Measurements from ENCODE around the gene PICK1.
A peak's percentile ranks its signal among the peaks of the same experiment; 100 is the strongest.
"Not testable (repeated sequence)": the region's sequence is repeated elsewhere in the genome, so short reads cannot be mapped to it uniquely, and the experiment has no call there.

PICK1 gene

DNA sequence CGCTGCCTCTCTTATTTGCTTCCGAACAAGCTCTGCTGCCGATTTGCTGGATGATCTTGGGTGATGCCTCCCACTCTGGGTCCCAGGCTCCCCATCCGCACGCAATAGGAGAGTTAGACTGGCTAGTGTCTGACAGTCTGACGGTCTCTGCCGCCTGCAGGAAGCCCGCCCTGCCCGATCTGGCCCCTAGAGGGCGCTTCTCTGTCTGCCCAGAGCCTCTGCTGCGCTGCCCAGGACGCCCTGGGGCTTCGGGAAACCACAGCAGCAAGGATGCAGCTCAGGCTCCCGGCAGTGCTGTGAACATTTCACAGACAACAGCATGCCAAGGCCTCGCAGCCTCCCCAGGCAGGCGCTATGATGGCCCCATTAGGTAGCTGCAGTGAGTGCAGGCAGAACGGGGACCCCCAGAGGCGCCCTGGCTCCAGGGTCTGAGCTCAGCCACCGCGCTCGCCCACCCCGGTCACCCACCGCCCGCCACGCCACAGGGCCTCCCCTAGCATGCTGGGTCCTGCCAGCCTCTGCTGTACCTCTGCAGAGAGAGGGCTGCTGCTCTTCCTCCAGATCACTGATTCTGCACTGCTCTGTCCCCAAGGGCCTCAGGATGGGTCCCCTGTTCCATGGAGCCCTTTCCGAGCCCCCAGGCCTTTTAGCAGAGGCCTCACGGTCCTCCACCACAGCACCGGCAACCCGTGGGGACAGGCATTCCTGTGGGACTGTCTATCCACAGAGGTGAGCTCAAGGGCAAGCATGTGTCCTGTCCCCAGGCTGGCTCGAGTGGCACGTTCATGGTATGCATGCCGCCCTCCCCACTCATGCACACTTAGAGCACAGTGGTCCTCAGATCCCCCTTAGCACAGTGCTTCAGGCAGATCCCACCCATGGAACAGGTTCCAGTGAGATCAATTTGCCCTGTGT, 57.5 kb downstream of the PICK1 start:
- H3K27ac ChIP-seq: no peak overlapping the region
- peaks cover 0 to 3% of the 10 kb centered on the region in 2 experiments for H3K4me1 ChIP-seq (ENCODE audit: control insufficient read depth in 1 of 2, insufficient read depth in 1 of 2, low read depth in 1 of 2, low read length in 1 of 2)
- no peaks in the 10 kb centered on the region for H3K27me3 ChIP-seq
- TF ChIP-seq, protein P1, sequence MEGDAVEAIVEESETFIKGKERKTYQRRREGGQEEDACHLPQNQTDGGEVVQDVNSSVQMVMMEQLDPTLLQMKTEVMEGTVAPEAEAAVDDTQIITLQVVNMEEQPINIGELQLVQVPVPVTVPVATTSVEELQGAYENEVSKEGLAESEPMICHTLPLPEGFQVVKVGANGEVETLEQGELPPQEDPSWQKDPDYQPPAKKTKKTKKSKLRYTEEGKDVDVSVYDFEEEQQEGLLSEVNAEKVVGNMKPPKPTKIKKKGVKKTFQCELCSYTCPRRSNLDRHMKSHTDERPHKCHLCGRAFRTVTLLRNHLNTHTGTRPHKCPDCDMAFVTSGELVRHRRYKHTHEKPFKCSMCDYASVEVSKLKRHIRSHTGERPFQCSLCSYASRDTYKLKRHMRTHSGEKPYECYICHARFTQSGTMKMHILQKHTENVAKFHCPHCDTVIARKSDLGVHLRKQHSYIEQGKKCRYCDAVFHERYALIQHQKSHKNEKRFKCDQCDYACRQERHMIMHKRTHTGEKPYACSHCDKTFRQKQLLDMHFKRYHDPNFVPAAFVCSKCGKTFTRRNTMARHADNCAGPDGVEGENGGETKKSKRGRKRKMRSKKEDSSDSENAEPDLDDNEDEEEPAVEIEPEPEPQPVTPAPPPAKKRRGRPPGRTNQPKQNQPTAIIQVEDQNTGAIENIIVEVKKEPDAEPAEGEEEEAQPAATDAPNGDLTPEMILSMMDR (IDR thresholded peaks at IDR 0.05): peak; percentile 90
- peaks cover 22% of the 10 kb centered on the region for H3K36me3 ChIP-seq
- no peak overlapping the region for H3K4me3 ChIP-seq (ENCODE audit: low read depth in 1 of 2, low read length in 1 of 2)
- H3K9me3 ChIP-seq: no peaks in the 10 kb centered on the region

- H3K27me3 ChIP-seq: no peaks in the 10 kb centered on the region
- H3K4me1 ChIP-seq (ENCODE audit: control insufficient read depth in 1 of 2, insufficient read depth in 1 of 2, low read depth in 1 of 2, low read length in 1 of 2): peaks cover 0 to 3% of the 10 kb centered on the region in 2 experiments
- TF ChIP-seq, protein P1 (IDR thresholded peaks at IDR 0.05): no peak
- H3K9me3 ChIP-seq: no peaks in the 10 kb centered on the region
- H3K27ac ChIP-seq: no peak overlapping the region
- no peak overlapping the region for H3K4me3 ChIP-seq (ENCODE audit: low read depth in 1 of 2, low read length in 1 of 2)
- peaks cover 22% of the 10 kb centered on the region for H3K36me3 ChIP-seq
Measured at GRCh38 chr22:38115423-38116205, 58.4 kb downstream of the PICK1 start.

GRCh38 chr22:38117556-38117955, 60.4 kb downstream of the PICK1 start:
- H3K4me1 ChIP-seq (ENCODE audit: control insufficient read depth in 1 of 2, insufficient read depth in 1 of 2, low read depth in 1 of 2, low read length in 1 of 2); H3K27me3 ChIP-seq; H3K4me3 ChIP-seq (ENCODE audit: low read depth in 1 of 2, low read length in 1 of 2); H3K9me3 ChIP-seq; H3K27ac ChIP-seq: not testable (repeated sequence)
- H3K36me3 ChIP-seq: peaks cover 12% of the 10 kb centered on the region

- peaks cover 0 to 3% of the 10 kb centered on the region in 2 experiments for H3K4me1 ChIP-seq (ENCODE audit: control insufficient read depth in 1 of 2, insufficient read depth in 1 of 2, low read depth in 1 of 2, low read length in 1 of 2)
- no peak overlapping the region for H3K4me3 ChIP-seq (ENCODE audit: low read depth in 1 of 2, low read length in 1 of 2)
- TF ChIP-seq, protein P1 (IDR thresholded peaks at IDR 0.05): no peak
- H3K36me3 ChIP-seq: peaks cover 12% of the 10 kb centered on the region
- no peaks in the 10 kb centered on the region for H3K9me3 ChIP-seq
- H3K27ac ChIP-seq: no peak overlapping the region
- H3K27me3 ChIP-seq: no peaks in the 10 kb centered on the region
Measured at GRCh38 chr22:38118182-38118581, 61.0 kb downstream of the PICK1 start.

DNA sequence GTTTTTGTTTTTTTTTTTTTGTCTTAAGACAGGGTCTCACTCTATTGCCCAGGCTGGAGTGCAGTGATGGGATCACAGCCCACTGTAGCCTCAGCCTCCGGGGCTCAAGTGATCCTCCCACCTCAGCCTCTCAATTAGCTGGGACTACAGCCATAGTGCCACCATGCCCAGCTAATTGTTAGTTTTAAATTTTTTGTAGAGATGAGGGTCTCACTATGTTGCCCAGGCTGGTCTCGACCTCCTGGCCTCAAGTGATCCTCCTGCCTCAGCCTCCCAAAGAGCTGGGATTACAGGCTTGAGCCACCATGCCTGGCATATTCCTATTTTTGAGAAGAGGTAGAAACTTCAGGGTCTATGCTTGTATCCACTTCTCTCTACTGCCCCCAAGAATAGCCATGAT, 61.5 kb downstream of the PICK1 start:
- not testable (repeated sequence) for H3K9me3 ChIP-seq, H3K27me3 ChIP-seq, H3K27ac ChIP-seq

DNA sequence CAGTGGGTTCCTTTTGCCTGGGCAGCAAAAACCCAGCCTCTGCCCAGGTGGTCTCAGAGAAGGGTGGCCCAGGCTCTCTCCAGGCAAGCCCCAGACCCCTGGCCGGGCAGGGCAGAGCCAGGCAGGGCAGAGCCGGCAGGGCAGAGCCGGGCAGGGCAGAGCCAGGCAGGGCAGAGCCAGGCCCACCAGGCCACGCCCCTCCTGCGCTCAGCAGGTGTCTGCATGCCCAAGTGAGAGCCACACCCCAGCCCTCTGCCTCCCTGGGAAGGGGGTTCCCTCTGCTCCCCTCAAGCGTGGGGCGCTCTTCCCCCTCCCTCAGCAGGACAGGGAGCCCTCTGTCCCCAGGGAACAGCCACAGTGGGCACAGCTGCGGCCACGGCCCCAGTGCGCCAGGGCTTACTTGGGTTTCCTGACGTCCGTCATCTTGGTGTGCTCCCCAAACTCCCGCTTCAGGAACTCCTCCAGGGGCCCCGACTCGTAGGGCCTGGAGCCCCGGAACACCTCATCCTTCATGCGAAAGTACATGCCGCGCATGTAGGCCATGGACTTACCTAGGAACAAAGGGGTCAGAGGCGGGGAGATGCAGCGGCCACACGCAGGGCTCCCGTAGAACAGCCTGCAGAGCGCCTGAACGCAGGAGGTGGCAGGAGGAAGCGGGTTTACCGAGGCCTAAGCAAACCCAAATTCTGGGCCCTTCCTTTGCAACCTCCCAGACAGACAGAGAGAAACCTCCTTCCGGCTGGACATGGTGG, 63.3 kb downstream of the PICK1 start:
- no peak overlapping the region for H3K4me3 ChIP-seq (ENCODE audit: low read depth in 1 of 2, low read length in 1 of 2)
- no peaks in the 10 kb centered on the region for H3K4me1 ChIP-seq (ENCODE audit: control insufficient read depth in 1 of 2, insufficient read depth in 1 of 2, low read depth in 1 of 2, low read length in 1 of 2)
- no peaks in the 10 kb centered on the region for H3K27me3 ChIP-seq
- no peaks in the 10 kb centered on the region for H3K9me3 ChIP-seq
- TF ChIP-seq, protein P1 (IDR thresholded peaks at IDR 0.05): no peak
- H3K36me3 ChIP-seq: peaks cover 14% of the 10 kb centered on the region
- H3K27ac ChIP-seq: no peak overlapping the region

More for the DNA sequence above, 61.5 kb downstream of the PICK1 start:
- H3K4me3 ChIP-seq (ENCODE audit: low read depth in 1 of 2, low read length in 1 of 2); H3K4me1 ChIP-seq (ENCODE audit: control insufficient read depth in 1 of 2, insufficient read depth in 1 of 2, low read depth in 1 of 2, low read length in 1 of 2): not testable (repeated sequence)
- peaks cover 12% of the 10 kb centered on the region for H3K36me3 ChIP-seq

Measured in neutrophil (primary cell).